ENCODE measurements around the gene LAP3.
"Not testable (repeated sequence)": the region's sequence is repeated elsewhere in the genome, so short reads cannot be mapped to it uniquely, and the experiment has no call there.

LAP3 gene

DNA sequence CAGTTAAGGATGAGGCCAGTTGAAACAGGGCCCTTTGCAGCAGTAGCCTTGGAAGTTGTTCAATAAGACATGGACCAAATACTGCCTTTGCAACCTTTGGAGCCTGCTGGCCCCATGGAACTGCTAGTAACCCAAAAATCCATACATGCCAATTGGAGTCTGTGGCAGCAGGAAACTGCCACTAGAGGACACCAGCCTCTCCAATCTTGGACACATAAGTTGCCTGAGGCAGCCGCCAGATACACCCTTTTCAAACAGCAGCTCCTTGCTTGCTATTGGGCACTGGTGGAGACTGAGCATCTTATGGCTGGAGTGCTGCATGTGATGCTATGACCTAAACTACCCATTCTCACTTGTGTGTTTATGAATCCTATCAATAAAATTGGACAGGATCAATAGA, 14.8 kb upstream of the LAP3 start:
- no peak for DNase-seq (ENCODE audit: low spot score)

DNA sequence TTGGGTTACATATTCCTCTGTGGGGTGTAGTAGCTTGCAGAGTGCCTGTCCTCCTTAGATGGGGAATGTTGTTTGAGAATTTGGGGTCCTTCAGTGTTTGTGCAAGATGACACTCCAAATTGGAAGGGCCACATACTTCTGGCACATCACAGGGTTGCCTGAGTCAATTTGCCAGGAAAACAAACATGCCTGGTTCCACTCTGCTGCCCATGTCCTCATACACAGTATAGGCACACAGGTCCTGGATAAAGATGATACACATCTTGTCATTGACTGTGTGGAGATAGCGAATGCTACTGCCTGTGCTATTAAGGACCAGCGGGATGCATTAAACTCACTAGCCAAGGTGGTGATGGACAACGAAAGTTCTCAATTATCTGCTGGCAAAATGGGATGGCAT, 11.2 kb upstream of the LAP3 start:
- DNase-seq (ENCODE audit: low spot score): no peak

DNA sequence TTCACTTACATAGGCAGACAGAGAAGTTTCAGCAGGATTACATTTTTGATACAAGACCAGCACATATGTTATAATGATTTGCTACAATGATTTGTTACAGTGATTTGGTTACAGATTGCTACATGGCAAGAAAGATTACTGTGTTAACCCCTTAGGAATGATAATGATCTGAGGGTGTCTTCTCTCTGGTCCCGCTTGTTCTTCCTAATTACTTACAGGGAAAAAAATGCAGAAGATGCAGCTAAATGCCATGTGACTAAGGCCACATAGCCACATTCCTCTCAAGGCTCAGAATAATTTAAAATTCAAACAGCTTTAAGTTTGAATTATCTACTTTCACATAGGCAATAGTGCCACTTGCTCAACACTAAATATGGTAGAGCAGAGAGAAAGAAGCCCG, 9.7 kb upstream of the LAP3 start:
- DNase-seq (ENCODE audit: low spot score): no peak

DNA sequence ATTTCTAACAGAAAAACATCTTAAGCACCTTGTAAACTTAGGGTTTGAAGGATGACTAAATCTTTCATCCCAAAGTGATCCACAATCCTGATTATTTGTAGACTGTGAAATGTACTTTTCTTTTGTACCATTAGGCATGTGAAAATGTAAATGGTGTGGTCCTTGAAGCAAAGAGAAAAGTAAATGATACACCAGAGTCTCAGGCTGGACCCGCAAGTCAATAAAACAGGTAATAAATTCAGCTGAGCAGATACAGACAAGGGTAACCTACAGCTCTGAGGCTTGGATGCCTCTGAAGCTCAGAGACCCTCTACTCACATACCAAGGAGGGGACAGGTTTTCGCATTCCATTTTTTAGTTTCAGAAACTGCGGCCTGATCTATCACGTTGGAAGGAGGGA, 2.8 kb upstream of the LAP3 start:
- DNase-seq (ENCODE audit: low spot score): no peak

DNA sequence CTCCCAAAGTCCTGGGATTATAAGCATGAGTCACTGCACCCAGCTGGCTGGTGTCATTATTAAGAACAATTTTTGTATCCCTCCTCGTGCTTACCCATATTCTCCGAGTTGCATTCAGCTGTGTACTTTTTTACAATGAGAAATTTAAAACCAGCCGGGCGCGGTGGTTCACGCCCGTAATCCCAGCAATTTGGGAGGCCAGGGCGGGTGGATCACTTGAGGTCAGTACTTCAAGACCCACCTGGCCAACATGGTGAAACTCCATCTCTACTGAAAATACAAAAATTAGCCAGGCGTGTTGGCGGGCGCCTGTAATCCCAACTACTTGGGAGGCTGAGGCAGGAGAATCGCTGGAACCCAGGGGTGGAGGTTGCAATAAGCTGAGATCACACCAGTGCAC, 1.8 kb upstream of the LAP3 start:
- DNase-seq (ENCODE audit: low spot score): not testable (repeated sequence)

DNA sequence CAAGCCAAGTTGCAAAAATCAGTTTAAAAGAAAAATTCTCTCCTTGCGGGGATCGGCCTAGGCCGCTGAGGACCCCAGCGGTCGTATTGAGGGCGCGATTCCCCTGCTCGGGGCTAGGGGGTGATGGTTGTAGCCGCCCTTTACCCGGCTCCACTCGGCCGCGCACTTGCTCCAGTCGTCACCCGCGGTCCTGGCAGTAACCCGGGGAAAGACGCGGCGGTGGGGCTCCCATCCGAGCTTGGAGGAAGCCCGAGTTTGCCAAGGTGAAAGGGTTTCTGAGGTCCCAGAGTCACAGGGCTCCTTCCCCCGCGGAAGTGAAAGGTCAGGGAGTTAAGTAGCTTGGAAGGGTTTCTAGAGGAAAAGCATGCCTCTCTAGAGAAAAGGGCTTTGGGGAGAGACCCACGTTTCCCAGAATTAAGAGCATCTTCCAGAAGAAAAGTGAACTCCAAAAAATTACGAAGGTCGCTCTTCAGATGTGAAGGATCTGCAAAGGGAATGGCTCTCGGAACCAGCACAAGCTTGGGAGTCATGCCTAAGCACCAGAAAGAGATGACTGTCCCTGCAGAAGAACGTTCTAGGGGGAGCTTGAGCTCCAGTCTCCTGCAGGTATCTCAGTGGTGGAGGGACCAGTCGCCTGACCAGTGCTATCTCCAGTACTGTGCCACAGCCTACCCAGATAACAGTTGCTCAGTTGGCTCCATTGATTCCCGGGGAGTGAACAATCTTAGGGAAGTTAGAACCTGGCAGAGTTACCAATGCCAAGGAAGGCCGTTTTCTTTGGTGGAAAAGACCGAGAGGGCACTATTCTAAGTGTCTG, 875 bp downstream of the LAP3 start:
- peak; percentile 30 for DNase-seq (ENCODE audit: low spot score)

DNA sequence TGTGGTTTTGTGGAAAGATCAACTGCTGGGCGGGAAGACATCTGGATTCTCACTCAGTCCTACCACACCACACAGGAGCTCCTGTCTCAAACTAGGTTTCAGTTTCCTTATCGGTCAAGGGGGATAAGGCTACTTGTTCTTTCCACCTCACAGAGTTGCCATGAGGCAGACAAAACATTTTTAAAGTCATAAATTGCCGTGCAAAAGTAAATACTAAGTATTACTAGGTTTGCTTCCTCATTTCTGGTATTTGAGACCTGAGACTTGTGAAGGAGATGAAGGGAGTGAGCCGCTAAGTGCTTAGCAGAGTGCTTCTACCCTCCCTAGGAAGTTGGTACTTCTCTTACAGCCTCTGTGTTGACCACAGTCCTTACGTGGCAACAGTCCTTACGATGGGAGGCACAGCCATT, 1.5 kb downstream of the LAP3 start:
- DNase-seq (ENCODE audit: low spot score): peak; percentile 23

DNA sequence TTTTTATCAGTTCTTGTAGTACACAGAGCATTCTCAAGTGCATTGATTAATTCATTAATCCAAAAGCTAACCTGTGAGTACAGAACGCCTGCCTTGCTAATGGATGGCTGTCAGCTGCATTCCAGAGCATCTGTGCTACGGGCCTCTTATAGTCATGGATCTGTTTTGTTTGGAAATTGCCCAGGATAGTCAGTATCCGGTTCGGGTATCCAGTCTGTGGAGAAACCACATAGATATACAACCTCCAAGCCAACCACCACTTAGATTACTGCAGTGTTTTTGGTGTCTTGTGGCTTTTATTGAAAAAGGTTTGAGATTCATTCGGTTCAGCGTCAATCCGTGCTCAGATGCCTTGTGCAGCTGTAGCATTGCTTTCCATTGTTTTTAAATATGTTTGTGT, 4.0 kb downstream of the LAP3 start:
- DNase-seq (ENCODE audit: low spot score): peak; percentile 76

DNA sequence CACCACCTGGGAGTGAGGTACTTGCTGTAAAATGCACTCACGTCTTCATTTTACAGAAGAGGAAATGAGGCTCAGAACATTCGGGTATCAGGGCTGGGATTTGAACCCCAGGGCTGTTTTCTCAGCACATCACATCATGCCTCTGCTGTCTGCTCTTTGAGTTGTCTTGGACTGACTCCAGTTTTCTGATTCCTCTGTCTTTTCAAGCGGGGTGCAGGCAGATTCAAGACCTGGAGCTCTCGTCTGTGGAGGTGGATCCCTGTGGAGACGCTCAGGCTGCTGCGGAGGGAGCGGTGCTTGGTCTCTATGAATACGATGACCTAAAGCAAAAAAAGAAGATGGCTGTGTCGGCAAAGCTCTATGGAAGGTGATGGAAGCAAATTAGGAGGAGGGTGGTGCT, 6.3 kb downstream of the LAP3 start:
- no peak for DNase-seq (ENCODE audit: low spot score)

DNA sequence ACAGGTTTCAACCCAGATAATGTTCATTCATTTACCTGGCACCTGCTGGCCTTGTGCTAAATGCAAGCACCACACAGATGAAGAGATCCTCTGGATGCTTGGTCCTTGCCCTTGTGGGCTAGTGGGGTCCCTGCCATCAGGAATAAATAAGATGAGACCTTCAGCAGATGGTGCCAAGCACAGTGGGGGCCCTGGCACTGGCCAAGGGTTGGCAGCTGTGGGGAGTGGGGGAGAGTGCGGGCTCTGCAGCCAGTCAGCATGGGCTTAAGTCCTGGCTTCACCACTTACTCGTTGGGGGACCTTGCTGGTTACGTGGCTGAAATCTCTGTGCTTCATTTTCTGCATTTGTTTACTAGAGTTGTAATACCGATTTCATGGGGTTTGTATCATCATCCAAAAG, 6.9 kb downstream of the LAP3 start:
- DNase-seq (ENCODE audit: low spot score): no peak

DNA sequence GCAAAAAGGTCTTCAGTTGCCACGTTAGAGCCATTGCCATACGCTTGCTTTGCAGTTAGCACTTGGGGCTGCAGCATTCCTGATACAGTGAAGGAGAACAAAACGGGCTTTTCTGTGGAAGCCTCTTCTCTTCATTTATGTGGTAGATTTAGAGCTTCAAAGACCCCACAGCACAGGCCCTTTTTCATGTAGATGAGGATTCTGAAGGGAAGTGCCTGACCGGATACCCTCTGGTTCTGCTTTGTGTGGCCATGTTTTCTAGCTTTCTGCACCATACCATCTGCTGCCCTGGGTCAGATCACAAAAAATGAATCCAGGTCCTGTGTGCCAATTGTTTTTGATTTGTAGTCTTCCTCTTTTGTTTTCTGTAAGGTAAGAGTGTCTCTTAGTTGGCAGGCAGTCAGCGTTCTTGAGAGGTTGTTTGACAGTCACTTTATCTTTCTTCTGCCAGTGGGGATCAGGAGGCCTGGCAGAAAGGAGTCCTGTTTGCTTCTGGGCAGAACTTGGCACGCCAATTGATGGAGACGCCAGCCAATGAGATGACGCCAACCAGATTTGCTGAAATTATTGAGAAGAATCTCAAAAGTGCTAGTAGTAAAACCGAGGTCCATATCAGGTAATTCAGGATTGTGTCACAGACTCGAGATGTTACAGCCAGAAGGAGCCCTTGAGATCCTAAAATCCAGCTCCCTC, 7.7 kb downstream of the LAP3 start:
- DNase-seq (ENCODE audit: low spot score): no peak

DNA sequence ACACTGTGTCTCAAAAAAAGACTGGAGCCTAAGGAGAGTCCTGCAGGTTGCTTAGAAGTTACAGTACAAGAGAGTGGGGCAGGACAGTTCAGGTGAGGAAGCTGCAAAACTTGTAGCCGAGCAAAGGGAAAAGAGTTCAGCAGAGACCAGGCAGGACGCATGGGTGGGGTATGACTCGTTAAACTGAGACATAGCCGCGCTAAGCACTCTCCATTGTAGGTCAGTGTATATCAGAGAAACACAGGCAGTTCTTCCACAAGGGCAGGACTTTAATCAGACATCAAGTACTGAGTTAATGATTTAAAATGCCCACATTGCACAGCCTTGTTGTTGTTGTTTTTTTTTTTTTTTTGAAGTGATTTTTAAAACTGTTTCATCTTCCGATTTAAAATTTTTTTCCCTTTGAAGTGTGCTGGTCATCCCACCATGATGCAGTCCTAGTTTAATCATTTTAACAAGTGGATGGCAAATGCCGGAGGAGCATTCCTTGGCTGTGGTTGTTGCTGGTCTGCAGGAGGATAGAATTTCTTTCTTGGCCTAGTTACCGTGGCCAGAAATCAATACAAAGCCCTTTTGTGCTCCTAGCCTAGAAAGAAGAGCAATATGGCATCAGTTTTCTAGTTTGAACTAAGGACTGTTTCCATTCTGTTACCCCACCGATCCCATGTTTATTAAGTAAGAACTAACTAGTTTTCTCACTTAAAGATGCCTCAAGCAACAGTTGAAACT, 10.3 kb downstream of the LAP3 start:
- no peak for DNase-seq (ENCODE audit: low spot score)

DNA sequence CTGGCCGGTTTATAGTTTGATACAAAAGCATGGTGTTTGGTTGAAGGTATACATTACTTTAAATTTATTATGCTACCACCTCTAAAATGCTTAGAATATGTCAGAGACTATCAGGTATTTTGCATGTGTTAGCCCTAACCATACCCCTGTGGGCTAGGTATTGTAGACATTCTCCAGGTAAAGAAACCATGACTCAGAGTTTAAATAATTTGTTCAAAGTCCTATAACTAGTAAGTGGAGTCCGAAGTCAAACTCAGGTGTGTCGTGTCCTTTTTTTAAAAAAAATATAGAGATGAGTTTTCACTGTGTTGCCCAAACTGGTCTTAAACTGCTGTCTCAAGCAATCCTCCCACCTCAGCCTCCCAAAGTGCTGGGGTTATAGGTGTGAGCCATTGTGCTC, 12.4 kb downstream of the LAP3 start:
- DNase-seq (ENCODE audit: low spot score): no peak

DNA sequence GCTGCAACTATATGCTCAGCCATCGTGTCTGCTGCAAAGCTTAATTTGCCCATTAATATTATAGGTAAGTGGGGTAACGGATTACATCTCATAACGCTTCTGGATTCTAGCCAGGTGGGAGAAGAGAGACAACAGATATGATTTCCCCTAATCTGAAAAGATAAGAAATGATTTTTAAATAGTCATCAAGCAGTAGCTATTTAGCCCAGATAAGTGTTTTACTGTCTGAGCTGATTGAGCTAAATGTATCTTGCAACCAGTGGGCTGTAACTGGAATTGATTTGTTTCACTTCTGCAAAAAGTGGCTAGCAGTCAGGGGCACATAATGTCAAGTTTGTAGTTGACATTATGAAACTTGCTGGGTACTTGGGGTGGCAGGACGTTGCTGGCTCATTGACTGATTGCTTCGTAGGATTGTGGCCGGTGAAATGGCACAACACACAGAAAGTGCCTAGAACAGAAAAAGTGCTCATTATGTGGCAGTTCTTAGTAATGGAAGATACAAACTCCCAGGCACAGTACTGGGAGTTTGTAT, 18.5 kb downstream of the LAP3 start:
- no peak for DNase-seq (ENCODE audit: low spot score)

DNA sequence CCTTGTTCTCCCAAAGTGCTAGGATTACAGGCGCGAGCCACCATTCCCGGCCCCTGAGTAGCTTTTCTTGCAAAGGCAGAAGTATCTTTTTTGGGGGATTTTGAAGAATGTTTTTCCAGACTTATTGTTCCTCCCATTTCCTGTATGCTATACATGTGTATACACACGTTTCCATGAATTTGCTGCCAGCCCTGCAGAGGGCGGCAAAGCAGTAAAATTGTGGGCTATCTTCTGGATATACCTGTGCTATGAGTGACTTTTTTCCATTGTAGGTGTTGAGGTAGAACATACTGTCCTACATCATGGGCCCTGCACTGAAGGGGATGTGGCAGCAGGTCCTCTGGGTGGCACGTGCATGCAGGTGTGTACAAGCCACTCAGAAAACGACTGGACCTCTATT, 20.5 kb downstream of the LAP3 start:
- no peak for DNase-seq (ENCODE audit: low spot score)

DNA sequence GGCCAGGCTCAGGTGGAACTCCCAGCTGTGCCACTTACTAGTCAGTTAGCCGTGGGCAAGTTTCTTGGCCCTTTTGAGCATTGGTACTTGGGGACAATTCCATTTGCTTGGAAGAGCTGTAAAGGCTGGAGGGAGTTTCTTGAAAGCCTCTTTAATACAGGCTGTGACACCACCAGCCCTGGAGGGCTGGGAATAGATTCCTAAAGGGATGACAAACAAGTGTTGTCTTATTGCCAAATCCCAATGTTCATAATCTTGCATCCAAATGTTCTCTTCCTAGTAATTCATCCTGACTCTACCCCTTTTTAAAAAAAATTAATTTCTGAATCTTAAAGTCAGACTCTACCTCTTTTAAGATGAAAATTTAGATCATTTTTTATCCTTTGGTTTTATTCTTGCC, 22.8 kb downstream of the LAP3 start:
- DNase-seq (ENCODE audit: low spot score): no peak

DNA sequence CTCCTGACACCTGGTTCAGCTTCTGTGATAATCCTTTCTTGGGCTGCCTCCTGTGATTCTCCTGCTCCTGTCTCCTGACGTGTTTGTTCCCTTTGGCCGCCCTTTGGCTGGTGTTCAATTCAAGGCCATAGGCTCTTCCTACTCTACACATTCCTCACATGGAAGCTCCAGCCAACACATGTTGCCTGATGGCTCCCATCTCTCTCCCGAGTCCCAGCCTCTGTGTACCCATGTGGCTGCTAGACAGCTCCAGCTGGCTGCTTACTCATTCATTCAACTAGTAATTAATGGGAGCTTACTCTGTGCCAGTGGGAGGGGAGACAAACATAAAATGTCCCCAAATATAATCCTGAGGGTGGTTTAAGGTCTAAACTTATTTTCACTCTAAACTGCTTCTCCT, 28.2 kb downstream of the LAP3 start:
- DNase-seq (ENCODE audit: low spot score): no peak

DNA sequence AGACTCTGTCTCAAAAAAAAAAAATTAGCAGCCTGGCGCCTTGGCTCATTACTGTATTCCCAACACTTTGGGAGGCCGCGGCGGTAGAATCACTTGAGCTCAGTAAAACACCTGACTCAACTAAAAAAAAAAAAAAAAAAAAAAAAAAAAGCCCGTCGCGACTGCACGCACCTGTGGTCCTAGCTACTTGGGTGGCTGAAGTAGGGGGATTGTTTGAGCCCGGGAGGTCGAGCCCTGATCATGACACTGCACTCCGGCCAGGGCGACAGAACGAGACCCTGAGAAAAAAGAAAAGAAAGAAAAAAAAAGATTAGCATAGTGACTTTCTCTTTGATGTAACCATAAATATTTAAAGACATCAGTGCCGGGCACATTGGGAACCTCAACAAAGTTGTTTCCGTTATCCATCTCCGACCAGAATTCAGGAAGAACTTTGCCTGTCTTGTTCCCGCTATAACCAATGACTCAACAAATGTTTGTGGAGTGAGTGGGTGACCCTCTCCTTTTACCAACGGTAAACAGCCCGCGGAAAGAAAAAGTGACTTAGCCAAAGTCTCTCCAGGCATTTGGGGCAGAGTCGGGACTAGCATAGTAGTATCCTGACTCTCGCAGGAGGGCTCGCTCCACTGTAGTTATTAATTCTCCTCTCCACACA, 36.9 kb downstream of the LAP3 start:
- DNase-seq (ENCODE audit: low spot score): peak; percentile 55

DNA sequence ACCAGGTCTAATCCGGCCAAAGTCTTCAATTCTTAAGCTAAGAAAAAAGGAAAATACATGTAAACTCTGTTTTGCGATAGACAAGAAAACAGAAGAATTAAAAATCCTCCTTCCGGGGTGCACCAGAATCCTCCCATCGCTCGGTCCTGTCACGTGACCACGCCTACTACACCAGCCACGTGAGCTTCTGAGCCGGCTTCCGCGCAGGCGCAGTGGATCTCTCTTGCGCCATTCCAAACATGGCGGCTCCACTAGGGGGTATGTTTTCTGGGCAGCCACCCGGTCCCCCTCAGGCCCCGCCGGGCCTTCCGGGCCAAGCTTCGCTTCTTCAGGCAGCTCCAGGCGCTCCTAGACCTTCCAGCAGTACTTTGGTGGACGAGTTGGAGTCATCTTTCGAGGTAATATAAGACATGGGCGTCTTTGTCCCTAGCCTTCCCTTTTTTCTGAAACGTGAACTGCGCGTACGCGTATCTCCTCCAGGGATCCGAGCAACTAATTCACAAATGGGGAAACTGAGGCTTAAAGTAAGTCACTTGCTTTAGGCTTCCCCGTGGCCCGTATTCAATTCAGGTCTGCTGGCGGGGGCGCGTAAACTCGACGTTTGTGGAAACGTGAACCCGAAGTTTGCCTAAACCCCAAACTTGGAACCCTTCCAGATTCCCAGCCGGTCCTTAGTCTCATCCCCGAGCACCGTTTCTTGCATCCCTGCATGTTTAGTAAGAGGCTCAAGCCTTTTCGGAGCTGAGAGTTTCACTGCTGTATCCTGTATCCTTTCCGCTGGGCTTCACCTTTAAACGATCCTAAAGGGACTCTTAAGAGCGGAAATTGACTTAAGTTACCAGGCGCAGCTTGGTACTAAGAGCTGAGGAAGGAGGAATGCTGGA, 37.7 kb downstream of the LAP3 start, which contains the start of gene MED28:
TSS of gene MED28 (plus strand) at position 226 of the 884 bp plus-strand sequence. CDS start at position 240, 14 bp downstream.
- DNase-seq (ENCODE audit: low spot score): peak; percentile 98

DNA sequence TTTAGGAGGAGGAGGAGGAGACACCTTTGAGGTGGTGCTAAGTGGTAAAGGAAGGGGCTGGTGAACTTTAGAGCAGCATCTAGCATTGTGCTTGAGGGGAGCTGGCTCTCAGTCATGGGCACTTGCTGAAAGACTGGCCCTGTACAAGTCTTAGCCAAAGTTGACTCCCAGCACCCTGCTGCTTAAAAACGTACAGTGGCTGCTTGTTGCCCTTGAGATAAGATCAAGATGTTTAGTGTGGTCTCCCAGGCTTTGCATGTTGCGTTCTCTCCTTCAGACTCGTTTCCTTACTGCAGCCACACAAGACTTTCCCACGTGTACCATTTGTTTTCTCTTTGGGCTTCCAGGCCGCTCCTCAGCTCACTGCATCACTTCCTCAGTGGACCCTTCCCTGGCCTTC, 39.3 kb downstream of the LAP3 start:
- no peak for DNase-seq (ENCODE audit: low spot score)

DNA sequence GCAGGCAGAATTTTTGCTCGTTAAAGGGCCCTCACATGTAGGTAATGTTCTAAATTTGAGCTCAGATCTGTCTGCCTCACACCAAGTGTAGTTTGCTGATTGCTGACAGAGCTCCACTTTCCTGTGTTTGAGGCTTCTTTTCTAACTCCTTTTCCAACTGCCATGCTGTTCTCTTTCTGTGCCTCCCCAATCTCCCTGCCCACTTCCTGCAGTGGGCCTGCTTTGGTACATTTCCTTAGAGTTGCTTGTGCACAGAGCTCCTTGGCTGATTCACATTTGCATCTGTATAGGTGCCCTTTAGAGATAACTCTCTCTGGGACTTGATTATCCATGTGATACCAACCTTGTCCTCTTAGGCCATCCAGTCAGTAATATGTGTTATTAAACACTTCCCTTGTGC, 41.9 kb downstream of the LAP3 start:
- DNase-seq (ENCODE audit: low spot score): no peak
